T-cell (primary cell): ENCODE data around the gene FOXD4. TPM values are rescaled to one million over a fixed set of nuclear protein-coding genes. Genes with fewer than 3 reads are reported as not detected.
A peak's percentile ranks its signal among the peaks of the same experiment; 100 is the strongest.
"Not testable (repeated sequence)": the region's sequence is repeated elsewhere in the genome, so short reads cannot be mapped to it uniquely, and the experiment has no call there.

Experiments used
- ATAC-seq, 4 experiments: fragments of 200-7000 bp in 3 of 4; fragments of 150-1000 bp in 1 of 4; cut with Tn5 transposase; replicated peaks in 1 of 4; 1 replicate in 3 of 4; 2 replicates in 1 of 4; pipeline ENCODE4 v1.10.0; 2021; ENCODE audit warnings: moderate library complexity in 3 of 4, mild to moderate bottlenecking in 2 of 4, moderate number of reproducible peaks in 1 of 4
- CTCF ChIA-PET, 2 donors: fragments of 300-600 bp; sonication (Branson Sonifier 250); formaldehyde crosslinking; loops; one replicate each; lab custom pipeline; 2022; ENCODE audit warnings: antibody characterized with exemption in 2 of 2; lab: Charles Lee
- POLR2A ChIA-PET, 2 donors: fragments of 300-600 bp; sonication (Branson Sonifier 250); formaldehyde crosslinking; loops; one replicate each; lab custom pipeline; 2022; ENCODE audit warnings: antibody characterized with exemption in 2 of 2; lab: Charles Lee
- DNase-seq, 35 experiments: peaks; one replicate each; pipeline versions ENCODE4 v3.0.0 to v3.0.0-alpha.2; 2013 to 2023
- H3K27ac ChIP-seq: one replicate; pipeline ENCODE4 v1.5.1; 2013; ENCODE audit warnings: low read length
- H3K27me3 ChIP-seq, 2 experiments: replicated peaks in 1 of 2; 1 replicate in 1 of 2; 2 replicates in 1 of 2; pipeline versions ENCODE4 v1.6.1 to v1.7.0; 2013; ENCODE audit warnings: low read length in 1 of 2, mixed read lengths in 1 of 2; ENCODE audit not compliant: control insufficient read depth in 2 of 2, insufficient read depth in 2 of 2; ENCODE audit errors: extremely low read depth in 1 of 2
- H3K36me3 ChIP-seq, 2 donors: 1 replicate in 1 of 2; 2 replicates in 1 of 2; pipeline versions ENCODE4 v1.6.1 to v1.7.0; 2013; ENCODE audit warnings: low read length in 1 of 2; ENCODE audit not compliant: control insufficient read depth in 2 of 2, insufficient read depth in 1 of 2; ENCODE audit errors: extremely low read depth in 1 of 2
- H3K4me1 ChIP-seq, 2 experiments: 1 replicate in 1 of 2; 2 replicates in 1 of 2; pipeline versions ENCODE4 v1.6.1 to v1.7.0; 2013; ENCODE audit warnings: low read length in 2 of 2, mixed read lengths in 1 of 2; ENCODE audit not compliant: insufficient read depth in 2 of 2, control insufficient read depth in 1 of 2; ENCODE audit errors: extremely low read depth in 1 of 2
- H3K4me3 ChIP-seq, 2 donors: 1 replicate in 1 of 2; 2 replicates in 1 of 2; pipeline versions ENCODE4 v1.5.1 to v1.7.0; 2013; ENCODE audit warnings: mild to moderate bottlenecking in 2 of 2, low read length in 1 of 2, moderate library complexity in 1 of 2; ENCODE audit not compliant: control insufficient read depth in 1 of 2; ENCODE audit errors: extremely low read depth in 1 of 2
- H3K9me3 ChIP-seq: 2 replicates; pipeline ENCODE4 v1.7.0; 2013
- H3K27ac Mint-ChIP-seq, 2 donors: one replicate each; pipeline ENCODE4 v1.8.0; 2020 to 2021; ENCODE audit warnings: mild to moderate bottlenecking in 2 of 2, mixed read lengths in 2 of 2
- H3K27me3 Mint-ChIP-seq, 2 donors: one replicate each; pipeline ENCODE4 v1.8.0; 2021 to 2022; ENCODE audit warnings: mixed read lengths in 2 of 2
- H3K36me3 Mint-ChIP-seq: one replicate; pipeline ENCODE4 v1.8.0; 2021; ENCODE audit warnings: mixed read lengths
- H3K4me1 Mint-ChIP-seq, 3 donors: one replicate each; pipeline ENCODE4 v1.8.0; 2020 to 2022; ENCODE audit warnings: mixed read lengths in 3 of 3, mild to moderate bottlenecking in 1 of 3
- H3K4me3 Mint-ChIP-seq, 3 donors: one replicate each; pipeline ENCODE4 v1.8.0; 2020 to 2022; ENCODE audit warnings: mild to moderate bottlenecking in 3 of 3, mixed read lengths in 3 of 3, moderate library complexity in 3 of 3
- H3K9me3 Mint-ChIP-seq, 3 donors: one replicate each; pipeline ENCODE4 v1.8.0; 2020 to 2022; ENCODE audit warnings: mixed read lengths in 3 of 3
- WGBS: methylation state at CpG from one replicate; pipeline ENCODE4 v1.1.5; 2013; ENCODE audit warnings: missing lambda C conversion rate; ENCODE audit not compliant: insufficient coverage; 5-methylcytosine and 5-hydroxymethylcytosine counted together
- total RNA-seq, 35 experiments: library from RNA in 6 of 35; stranded (reverse) in 6 of 35; fragments of 120-200 nt in 1 of 35; gene quantifications; one replicate each; pipeline versions ENCODE4 v1.2.1 to v1.2.4 and lab custom pipeline; 2013 to 2026

FOXD4 gene
- total RNA-seq, 5 donors from 2014 or later (not counting 1 experiment from before 2014, with no cell fraction given) = 0.16 to 0.35 TPM; not detected in 3

DNA sequence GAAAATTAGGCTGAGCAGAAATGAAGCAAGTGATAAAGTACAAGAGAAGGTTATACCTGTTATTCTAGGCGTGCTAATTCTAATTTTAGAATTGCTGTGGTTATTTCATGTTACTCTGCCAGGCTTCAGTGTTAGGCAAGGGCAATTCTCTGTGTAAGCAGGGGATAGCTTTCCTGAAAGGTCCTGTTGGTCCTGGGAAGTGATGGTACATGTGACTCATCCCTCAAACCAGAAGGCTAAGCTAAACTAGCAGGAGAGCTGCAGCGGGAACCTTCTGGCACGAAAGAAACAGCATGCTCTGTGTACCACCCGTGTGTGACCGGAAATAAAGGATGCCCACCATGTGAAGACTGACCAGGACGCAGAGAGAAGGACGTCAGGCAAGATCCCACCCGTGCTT lies 8.7 kb downstream of the FOXD4 start:
- Mint-ChIP-seq H3K4me1 (peaks cover 3 to 12% (median 5%) of the 10 kb centered on the region in 3 donors), H3K27me3 (peaks cover 25 to 40% of the 10 kb centered on the region in 2 donors)
- H3K36me3 ChIP-seq, H3K27ac Mint-ChIP-seq, DNase-seq, H3K36me3 Mint-ChIP-seq, H3K4me3 Mint-ChIP-seq, H3K9me3 ChIP-seq, H3K9me3 Mint-ChIP-seq, H3K27ac ChIP-seq, ATAC-seq, POLR2A ChIA-PET, CTCF ChIA-PET, H3K4me3 ChIP-seq: not testable (repeated sequence)
- H3K4me1 ChIP-seq = peaks cover 0 to 14% of the 10 kb centered on the region in 2 experiments
- WGBS = no CpG with 5 or more reads among the region's 8 CpGs
- peaks cover 3 to 27% of the 10 kb centered on the region in 2 experiments for H3K27me3 ChIP-seq

DNA sequence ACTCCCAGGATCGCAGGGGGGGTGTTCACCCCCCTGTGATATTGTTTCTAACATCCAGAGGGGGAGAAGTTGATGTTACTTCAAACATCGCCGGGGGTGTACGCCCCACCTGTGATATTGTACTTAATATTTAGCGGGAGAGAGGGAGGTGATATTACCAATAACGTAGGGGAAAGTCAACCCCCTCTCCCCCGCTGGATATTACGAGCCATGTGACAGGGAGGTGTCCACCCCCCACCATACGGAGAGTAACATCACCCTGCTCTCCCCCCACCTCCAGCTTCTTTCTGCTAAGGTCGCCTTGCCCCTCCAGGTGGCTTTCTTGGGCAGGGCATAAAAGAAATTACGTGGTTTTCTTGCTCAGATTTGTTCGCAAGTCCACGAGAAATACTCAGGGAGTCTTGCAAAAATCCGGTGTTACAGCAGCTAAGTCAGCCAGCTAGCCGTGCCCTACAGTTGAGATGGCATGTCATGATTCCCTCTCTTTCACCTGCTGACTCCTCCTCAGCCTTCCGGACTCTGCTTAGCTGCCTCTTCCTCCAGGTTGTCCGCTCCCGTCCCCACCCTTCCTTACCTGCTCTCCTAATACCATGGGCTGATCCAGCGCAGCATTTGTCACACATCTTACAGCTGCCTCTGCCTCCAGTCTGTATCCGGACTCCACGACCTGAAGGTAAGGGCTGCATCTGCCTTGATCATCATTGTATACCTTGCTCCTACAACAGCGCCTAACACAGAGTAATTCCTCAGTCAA lies 9.3 kb downstream of the FOXD4 start:
- H3K9me3 Mint-ChIP-seq, H3K27ac Mint-ChIP-seq, H3K9me3 ChIP-seq, DNase-seq, H3K4me3 Mint-ChIP-seq, H3K36me3 ChIP-seq, CTCF ChIA-PET, H3K4me1 ChIP-seq, H3K27ac ChIP-seq, H3K4me1 Mint-ChIP-seq, POLR2A ChIA-PET, H3K4me3 ChIP-seq, H3K36me3 Mint-ChIP-seq: not testable (repeated sequence)
- H3K27me3 ChIP-seq = peaks cover 3 to 21% of the 10 kb centered on the region in 2 experiments
- ATAC-seq = peak in 1 of 4 experiments; percentile 17
- 9% methylated on average over 5 of the region's 22 CpGs for WGBS
- H3K27me3 Mint-ChIP-seq = peaks cover 25 to 37% of the 10 kb centered on the region in 2 donors

DNA sequence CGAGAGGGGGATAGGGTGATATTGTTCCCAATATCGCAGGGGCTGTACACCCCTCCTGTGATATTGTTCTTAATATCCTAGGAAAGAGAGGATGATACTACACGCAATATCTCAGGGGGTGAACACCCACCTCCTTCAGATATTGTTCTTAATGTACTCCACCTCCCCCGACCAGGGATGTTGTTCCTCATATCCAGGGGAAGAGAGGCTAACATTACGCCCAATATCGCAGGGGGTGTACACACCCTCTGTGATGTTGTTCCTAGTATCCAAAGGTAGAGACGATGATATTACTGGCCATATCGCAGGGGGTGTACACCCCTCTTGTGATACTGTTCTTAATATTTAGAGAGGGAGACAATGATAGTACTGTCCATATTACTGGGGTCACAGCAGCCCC lies 12.2 kb downstream of the FOXD4 start:
- no CpG with 5 or more reads among the region's 8 CpGs for WGBS
- H3K36me3 ChIP-seq, H3K9me3 ChIP-seq, H3K4me1 ChIP-seq, H3K27ac ChIP-seq, H3K27ac Mint-ChIP-seq, H3K36me3 Mint-ChIP-seq, DNase-seq, H3K4me3 Mint-ChIP-seq, H3K4me1 Mint-ChIP-seq, POLR2A ChIA-PET, H3K9me3 Mint-ChIP-seq, ATAC-seq, CTCF ChIA-PET, H3K4me3 ChIP-seq: not testable (repeated sequence)
- H3K27me3 ChIP-seq = peaks cover 0 to 10% of the 10 kb centered on the region in 2 experiments
- peaks cover 25 to 32% of the 10 kb centered on the region in 2 donors for H3K27me3 Mint-ChIP-seq

DNA sequence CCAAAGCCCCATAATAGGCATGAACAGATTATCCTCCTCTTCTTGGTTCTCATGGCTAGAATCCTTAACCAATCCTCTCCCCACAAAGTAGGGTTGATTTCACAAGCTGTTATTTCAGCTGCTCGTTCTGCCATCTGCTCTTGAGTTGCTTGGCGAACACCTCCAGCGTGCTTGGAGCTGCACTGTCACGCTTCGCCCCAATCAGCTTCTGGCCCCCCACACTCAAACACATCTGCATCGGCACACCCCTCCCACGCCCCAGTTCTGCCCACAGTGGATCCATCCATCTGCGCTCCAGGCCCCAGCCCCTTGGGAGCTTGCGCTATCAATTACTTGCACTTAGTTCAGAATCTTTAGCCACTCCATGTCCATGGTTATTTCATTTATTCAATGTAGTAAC lies 17.8 kb downstream of the FOXD4 start:
- H3K4me3 ChIP-seq, H3K4me1 ChIP-seq, ATAC-seq, H3K36me3 Mint-ChIP-seq, H3K27ac Mint-ChIP-seq, H3K9me3 Mint-ChIP-seq, POLR2A ChIA-PET, H3K36me3 ChIP-seq, H3K27me3 Mint-ChIP-seq, H3K27ac ChIP-seq, H3K4me3 Mint-ChIP-seq, H3K27me3 ChIP-seq, H3K9me3 ChIP-seq, DNase-seq, H3K4me1 Mint-ChIP-seq, CTCF ChIA-PET: not testable (repeated sequence)
- WGBS = no CpG with 5 or more reads among the region's 9 CpGs

DNA sequence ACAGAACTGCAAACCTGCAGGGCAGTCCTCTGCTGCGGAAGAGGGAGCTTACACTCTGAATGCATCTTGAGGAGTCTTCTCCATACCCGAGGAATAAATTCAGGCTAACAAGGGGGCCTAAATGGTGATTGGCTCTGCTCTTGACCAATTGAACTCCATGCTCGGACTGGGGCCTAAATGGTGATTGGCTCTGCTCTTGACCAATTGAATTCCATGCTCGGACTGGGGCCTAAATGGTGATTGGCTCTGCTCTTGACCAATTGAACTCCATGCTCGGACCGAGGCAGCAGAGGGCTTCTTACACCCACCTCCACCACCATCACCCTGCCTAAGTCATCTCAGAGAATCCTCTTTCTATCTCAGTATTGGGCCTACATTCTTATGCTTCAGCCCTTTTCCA lies 18.4 kb downstream of the FOXD4 start:
- WGBS = 67% methylated on average over 1 of the region's 6 CpGs
- H3K4me3 Mint-ChIP-seq, DNase-seq, H3K4me1 ChIP-seq, H3K4me1 Mint-ChIP-seq, H3K27me3 ChIP-seq, H3K4me3 ChIP-seq, H3K36me3 ChIP-seq, POLR2A ChIA-PET, CTCF ChIA-PET, H3K36me3 Mint-ChIP-seq, ATAC-seq, H3K9me3 ChIP-seq, H3K27me3 Mint-ChIP-seq, H3K9me3 Mint-ChIP-seq, H3K27ac ChIP-seq, H3K27ac Mint-ChIP-seq: not testable (repeated sequence)

DNA sequence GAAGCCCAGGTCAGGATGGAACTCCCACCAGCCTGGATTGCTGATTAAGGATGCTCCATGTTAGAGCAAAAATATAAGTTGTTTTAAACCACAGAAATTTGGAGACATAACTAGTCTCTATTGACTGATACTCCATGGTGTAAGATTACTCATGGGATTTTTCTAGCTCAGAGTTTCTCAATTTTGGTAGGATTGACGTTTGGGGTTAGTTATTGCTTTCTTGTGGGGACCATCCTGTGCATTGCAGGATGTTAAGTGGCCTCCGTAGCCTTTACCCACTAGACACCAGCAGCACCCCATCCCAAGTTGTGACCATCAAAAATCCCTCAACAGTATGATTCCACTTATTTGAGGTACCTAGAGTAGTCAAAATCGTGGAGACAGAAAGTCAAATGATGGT lies 19.4 kb downstream of the FOXD4 start:
- POLR2A ChIA-PET, H3K27ac ChIP-seq, H3K4me3 Mint-ChIP-seq, H3K4me1 ChIP-seq, H3K36me3 ChIP-seq, ATAC-seq, H3K4me1 Mint-ChIP-seq, H3K9me3 ChIP-seq, CTCF ChIA-PET, H3K36me3 Mint-ChIP-seq, H3K9me3 Mint-ChIP-seq, H3K27me3 ChIP-seq, H3K27me3 Mint-ChIP-seq, H3K4me3 ChIP-seq, DNase-seq, H3K27ac Mint-ChIP-seq: not testable (repeated sequence)
- no CpG with 5 or more reads among the region's 3 CpGs for WGBS

DNA sequence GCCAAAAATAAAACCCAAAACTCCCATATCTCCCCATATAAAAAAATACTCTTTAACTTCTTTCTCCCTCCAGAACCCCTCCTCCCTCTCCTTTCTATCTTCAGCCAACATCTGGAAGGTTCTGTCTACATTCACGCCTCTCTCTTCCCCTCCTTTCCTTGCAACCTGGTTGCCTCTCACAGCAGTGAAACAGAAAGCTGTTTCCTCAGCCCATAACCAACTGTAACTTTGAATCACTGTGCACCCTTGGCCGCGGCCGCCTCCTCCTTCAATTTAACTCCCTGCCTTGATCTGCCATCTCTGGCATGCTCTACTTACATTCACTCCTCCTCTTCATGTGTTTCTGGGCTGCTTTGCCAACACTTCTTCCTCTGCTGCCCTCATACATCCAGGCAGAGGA lies 23.2 kb downstream of the FOXD4 start:
- H3K4me3 ChIP-seq, H3K4me1 ChIP-seq, POLR2A ChIA-PET, DNase-seq, CTCF ChIA-PET, H3K36me3 ChIP-seq, H3K27ac Mint-ChIP-seq, ATAC-seq, H3K4me1 Mint-ChIP-seq, H3K36me3 Mint-ChIP-seq, H3K4me3 Mint-ChIP-seq, H3K9me3 ChIP-seq, H3K9me3 Mint-ChIP-seq, H3K27me3 Mint-ChIP-seq, H3K27ac ChIP-seq, H3K27me3 ChIP-seq: not testable (repeated sequence)
- no CpG with 5 or more reads among the region's 4 CpGs for WGBS
